Cardiac muscle cell (in vitro differentiated cells and primary cell): Measurements from ENCODE around the gene DYTN. TPM values are rescaled to one million over a fixed set of nuclear protein-coding genes. Genes with fewer than 3 reads are reported as not detected.
A peak's percentile ranks its signal among the peaks of the same experiment; 100 is the strongest.

ENCODE experiments used
- DNase-seq, 2 donors: peaks; one replicate each; pipeline versions ENCODE4 v3.0.0 to v3.0.0-alpha.2; 2010 to 2017; ENCODE audit warnings: low read depth in 1 of 2, low spot score in 1 of 2
- H3K27ac ChIP-seq: fragments of 200-600 bp; sonication (generic); 2 replicates; pipeline ENCODE4 v1.5.1; 2016
- H3K27me3 ChIP-seq: fragments of 200-600 bp; sonication (generic); 2 replicates; pipeline ENCODE4 v1.6.0; 2016; ENCODE audit warnings: control low read depth
- H3K36me3 ChIP-seq: fragments of 200-600 bp; sonication (generic); 2 replicates; pipeline ENCODE4 v1.5.1; 2016; ENCODE audit warnings: control low read depth
- H3K4me1 ChIP-seq: fragments of 200-600 bp; sonication (generic); 2 replicates; pipeline ENCODE4 v1.8.1; 2017; ENCODE audit warnings: low read depth, mild to moderate bottlenecking, mixed run types
- H3K4me3 ChIP-seq: fragments of 200-600 bp; sonication (generic); 2 replicates; pipeline ENCODE4 v1.5.1; 2016; ENCODE audit warnings: mild to moderate bottlenecking
- H3K9me3 ChIP-seq: fragments of 200-600 bp; sonication (generic); 2 replicates; pipeline ENCODE4 v1.5.1; 2017; ENCODE audit warnings: low read depth, mild to moderate bottlenecking, control low read depth
- polyA plus RNA-seq: library from polyadenylated mRNA; unstranded; fragments of >200 nt; fragmentation: Nextera tagmentation; extraction: Ambion mirVana; gene quantifications from 2 replicates; pipeline ENCODE4 v1.2.1, GENCODE V29; 2016
- total RNA-seq: library from RNA; depleted of rRNA; stranded (reverse); fragments of >200 nt; gene quantifications from 2 replicates; pipeline ENCODE4 v1.2.3, GENCODE V29; 2016
- TF ChIP-seq, protein P1 (sequence below): IDR thresholded peaks from 2 replicates; pipeline ENCODE4 v1.5.1; 2012; ENCODE audit warnings: low read depth, mild to moderate bottlenecking, low read length

Gene DYTN
- total and polyA plus RNA-seq, 2 experiments from 2014 or later = not detected

DNA sequence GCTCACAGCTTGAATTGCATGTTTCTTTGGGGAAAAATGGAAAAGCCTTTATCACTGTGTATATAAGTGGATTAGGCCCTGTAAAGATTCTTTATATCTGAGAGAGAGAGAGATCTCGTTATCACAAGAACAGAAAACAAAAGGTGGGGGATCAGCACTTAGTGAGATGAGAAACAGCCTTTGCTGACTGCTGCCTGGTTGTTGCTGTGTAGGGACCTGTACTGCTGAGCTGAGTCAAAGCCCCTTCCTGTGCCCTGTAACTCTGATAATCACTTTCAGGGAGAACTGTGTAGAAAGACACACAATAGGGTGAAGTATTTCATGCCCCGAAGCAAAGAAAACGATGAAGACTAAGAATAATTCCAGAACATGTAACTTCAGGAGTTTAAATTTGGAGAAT is 106.5 kb downstream of the DYTN start:
- Histone ChIP-seq H3K27ac (no peak overlapping the region), H3K4me3 (no peak overlapping the region), H3K4me1 (no peaks in the 10 kb centered on the region), H3K9me3 (no peaks in the 10 kb centered on the region), H3K36me3 (no peaks in the 10 kb centered on the region), H3K27me3 (no peaks in the 10 kb centered on the region)
- peak in 1 of 2 donors; percentile 4 for DNase-seq
- TF ChIP-seq, protein P1, sequence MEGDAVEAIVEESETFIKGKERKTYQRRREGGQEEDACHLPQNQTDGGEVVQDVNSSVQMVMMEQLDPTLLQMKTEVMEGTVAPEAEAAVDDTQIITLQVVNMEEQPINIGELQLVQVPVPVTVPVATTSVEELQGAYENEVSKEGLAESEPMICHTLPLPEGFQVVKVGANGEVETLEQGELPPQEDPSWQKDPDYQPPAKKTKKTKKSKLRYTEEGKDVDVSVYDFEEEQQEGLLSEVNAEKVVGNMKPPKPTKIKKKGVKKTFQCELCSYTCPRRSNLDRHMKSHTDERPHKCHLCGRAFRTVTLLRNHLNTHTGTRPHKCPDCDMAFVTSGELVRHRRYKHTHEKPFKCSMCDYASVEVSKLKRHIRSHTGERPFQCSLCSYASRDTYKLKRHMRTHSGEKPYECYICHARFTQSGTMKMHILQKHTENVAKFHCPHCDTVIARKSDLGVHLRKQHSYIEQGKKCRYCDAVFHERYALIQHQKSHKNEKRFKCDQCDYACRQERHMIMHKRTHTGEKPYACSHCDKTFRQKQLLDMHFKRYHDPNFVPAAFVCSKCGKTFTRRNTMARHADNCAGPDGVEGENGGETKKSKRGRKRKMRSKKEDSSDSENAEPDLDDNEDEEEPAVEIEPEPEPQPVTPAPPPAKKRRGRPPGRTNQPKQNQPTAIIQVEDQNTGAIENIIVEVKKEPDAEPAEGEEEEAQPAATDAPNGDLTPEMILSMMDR = no peak

DNA sequence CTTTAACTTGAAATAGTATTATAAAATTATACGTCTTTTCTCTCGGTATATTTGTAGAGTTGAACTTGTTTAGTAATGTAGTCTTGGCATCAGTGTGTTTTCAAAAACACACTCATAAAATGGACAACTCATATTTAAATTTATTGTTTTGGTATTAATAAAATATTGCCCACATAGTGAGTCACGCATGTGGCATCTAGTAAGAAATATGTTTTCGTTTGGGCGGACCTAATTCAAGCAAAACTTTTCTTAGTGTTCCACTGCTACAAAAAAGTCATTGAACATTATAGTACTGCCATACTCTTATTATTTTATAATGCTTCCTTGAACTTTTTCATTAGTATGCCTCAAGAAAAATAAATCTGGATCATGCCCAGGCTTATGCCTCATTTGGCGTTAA is 107.0 kb downstream of the DYTN start:
- Histone ChIP-seq H3K27ac (no peak overlapping the region), H3K4me1 (no peaks in the 10 kb centered on the region)
- TF ChIP-seq, protein P1 = no peak

DNA sequence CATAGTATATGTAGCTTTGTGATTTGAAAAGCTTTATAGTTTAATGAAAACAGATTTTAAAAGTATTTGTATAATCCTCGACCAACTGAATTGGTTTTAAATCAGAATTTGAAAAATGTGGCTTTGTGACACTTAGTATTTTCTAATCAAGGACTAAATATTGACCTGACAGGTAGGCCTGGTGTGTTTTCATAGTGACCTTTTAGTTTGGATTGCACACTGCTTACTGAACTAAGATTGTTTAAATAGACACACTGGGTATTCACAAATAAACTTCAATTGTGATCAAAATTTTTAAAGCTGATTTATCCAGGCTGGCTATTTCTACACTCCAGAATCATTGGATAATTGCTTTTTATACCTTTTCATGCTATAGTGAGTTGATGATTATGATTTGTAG is 107.7 kb downstream of the DYTN start:
- TF ChIP-seq, protein P1 = no peak
- DNase-seq = no peak

More for the DNA sequence above, 107.0 kb downstream of the DYTN start:
- Histone ChIP-seq H3K9me3 (no peaks in the 10 kb centered on the region), H3K4me3 (no peak overlapping the region), H3K27me3 (no peaks in the 10 kb centered on the region), H3K36me3 (no peaks in the 10 kb centered on the region)
- no peak for DNase-seq

DNA sequence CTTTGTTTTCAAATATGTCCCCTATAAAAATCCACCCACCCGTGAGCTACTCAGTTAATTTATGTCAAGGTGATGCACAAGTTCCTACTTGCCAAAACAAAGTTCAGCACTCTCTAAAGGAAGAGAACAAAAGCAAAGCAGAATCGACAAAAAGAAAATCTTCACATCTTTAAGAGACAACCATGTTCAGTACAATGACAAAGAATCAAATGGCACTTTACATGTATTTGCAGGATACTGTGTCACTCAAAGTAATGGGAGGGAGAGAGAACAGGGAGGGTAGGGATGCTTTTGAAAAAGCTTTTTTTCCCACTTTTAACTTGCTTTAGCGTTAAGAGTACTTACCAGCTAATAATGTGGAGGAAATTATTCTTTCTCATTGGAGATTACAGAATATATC is 115.0 kb downstream of the DYTN start:
- Histone ChIP-seq H3K36me3 (no peaks in the 10 kb centered on the region), H3K4me1 (no peaks in the 10 kb centered on the region), H3K4me3 (no peak overlapping the region), H3K9me3 (no peaks in the 10 kb centered on the region), H3K27ac (no peak overlapping the region), H3K27me3 (no peaks in the 10 kb centered on the region)
- DNase-seq = no peak
- TF ChIP-seq, protein P1 = no peak

More for the DNA sequence above, 107.7 kb downstream of the DYTN start:
- Histone ChIP-seq H3K27me3 (no peaks in the 10 kb centered on the region), H3K9me3 (no peaks in the 10 kb centered on the region), H3K27ac (no peak overlapping the region), H3K36me3 (no peaks in the 10 kb centered on the region), H3K4me3 (no peak overlapping the region), H3K4me1 (no peaks in the 10 kb centered on the region)

Other genes with a start within 250 kb of the DYTN start
- gene FAM237A, start 75.9 kb downstream of the DYTN start, total RNA-seq = not detected in 2 replicates
- not detected in 2 replicates for gene FAM237A, start 75.9 kb downstream of the DYTN start, polyA plus RNA-seq
- 2.9 and 4.7 TPM in 2 replicates for gene MDH1B, start 46.9 kb upstream of the DYTN start, total RNA-seq
- gene MDH1B, start 46.9 kb upstream of the DYTN start, polyA plus RNA-seq = 1.4 and 1.8 TPM in 2 replicates
- gene FASTKD2, start 47.2 kb upstream of the DYTN start, total RNA-seq = 16.5 and 22.3 TPM in 2 replicates
- gene FASTKD2, start 47.2 kb upstream of the DYTN start, polyA plus RNA-seq = 24.5 and 40.8 TPM in 2 replicates
- gene CPO, start 221.1 kb upstream of the DYTN start, total RNA-seq = 0.11 and 0.42 TPM in 2 replicates
- 0.42 TPM in 1 of 2 replicates, not detected in the other for gene CPO, start 221.1 kb upstream of the DYTN start, polyA plus RNA-seq